ENCODE measurements around the gene TCF7L2.

- TF ChIP-seq CTCF (IDR thresholded peaks at IDR 0.05; ENCODE audit: low read length): no peak
- no peak for TF ChIP-seq EZH2 (IDR thresholded peaks at IDR 0.05; ENCODE audit: borderline replicate concordance, low read length)
Observed at GRCh38 chr10:112980937-112981336, 30.9 kb downstream of the TCF7L2 start.
